WI38 (cell line): Measurements from ENCODE around the gene COMT.

Source experiments
- H3K4me3 ChIP-seq: 2 replicates; pipeline ENCODE4 v1.5.1; 2011; ENCODE audit warnings: low read depth, mild to moderate bottlenecking, control low read depth, low read length
- CTCF ChIP-seq: IDR thresholded peaks from 2 replicates; pipeline ENCODE4 v1.5.1; 2012; ENCODE audit warnings: low read depth, mild to moderate bottlenecking, control low read depth, low read length

The COMT gene

DNA sequence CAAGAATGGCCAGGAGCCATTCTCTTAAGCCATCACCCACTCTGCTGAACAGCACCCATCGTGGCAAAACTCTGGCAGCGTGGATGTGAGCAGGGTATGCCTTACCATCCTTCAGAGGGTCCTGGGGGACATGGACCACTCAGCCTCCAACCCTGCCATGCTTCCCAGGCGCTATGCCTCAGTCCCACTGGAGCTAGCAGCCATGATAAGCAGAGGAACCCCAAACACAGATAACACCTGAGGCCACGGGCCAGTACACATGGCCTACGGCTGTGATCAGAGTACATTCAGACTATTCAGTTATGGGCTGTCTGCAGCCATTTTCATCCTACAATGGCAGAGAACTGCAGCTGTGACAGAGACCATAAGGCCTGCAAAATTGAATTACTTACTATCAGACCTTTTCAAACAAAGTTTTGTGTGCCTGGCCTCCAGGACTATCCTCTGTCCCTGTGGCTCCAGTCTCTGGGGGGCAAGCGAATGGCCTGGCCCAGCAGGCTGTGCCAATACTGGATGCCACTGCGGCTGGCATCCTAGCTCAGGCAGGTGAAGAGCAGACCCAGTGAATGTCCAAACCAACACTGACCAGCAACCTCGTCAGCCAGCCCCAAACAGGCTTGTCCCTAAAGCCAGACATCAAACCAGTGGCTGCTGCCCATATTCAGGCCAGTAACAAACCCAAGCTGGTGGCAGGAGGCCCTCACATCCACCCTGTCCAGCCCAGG, 68.2 kb downstream of the COMT start:
- TF ChIP-seq CTCF, result no peak
- H3K4me3 ChIP-seq, result no peak overlapping the region

DNA sequence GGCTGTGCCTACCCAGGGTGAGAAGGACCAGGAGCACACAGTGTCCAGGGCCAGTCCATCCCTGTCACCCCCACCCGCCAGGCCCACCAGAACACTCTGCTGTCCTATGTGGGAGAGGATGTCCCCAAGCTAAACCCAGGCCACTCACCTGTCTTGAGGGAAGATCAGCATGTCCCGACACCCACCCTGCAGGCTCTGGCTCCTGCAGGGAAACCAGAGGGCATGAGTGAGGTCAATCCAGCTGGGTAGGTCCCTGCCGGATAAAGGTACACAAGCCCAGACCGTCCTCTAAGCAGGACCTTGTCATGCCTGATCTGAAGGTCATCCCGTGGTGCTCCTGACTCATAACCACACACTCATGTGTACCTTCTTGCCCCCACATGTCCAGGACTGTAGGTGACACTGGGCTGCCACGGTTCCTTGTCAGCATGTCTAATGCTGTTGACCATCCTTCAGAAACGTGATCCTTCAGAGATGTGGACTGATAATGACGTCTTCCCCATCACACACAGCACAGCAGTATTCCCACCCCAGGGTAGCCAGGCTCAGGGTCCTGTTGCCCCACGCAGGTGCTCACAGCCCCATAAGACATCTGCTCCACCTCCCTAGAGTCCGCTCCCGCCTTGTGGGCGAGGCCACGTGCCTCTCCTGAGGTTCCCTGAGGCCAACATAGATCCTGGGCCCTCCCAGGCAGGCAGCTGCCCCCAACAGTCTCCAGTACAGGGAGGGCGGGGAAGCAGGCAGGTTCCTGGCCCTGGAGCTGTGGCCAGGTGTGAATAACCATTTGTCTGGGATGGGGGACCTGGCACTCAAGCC, 68.9 kb downstream of the COMT start:
- no peak for TF ChIP-seq CTCF
- no peak overlapping the region for H3K4me3 ChIP-seq

- H3K4me3 ChIP-seq, result no peak overlapping the region
- TF ChIP-seq CTCF, result no peak
Observed at GRCh38 chr22:20011123-20011992, 69.8 kb downstream of the COMT start.

- TF ChIP-seq CTCF, result no peak
- no peak overlapping the region for H3K4me3 ChIP-seq
Observed at GRCh38 chr22:20011993-20012740, 70.6 kb downstream of the COMT start.

DNA sequence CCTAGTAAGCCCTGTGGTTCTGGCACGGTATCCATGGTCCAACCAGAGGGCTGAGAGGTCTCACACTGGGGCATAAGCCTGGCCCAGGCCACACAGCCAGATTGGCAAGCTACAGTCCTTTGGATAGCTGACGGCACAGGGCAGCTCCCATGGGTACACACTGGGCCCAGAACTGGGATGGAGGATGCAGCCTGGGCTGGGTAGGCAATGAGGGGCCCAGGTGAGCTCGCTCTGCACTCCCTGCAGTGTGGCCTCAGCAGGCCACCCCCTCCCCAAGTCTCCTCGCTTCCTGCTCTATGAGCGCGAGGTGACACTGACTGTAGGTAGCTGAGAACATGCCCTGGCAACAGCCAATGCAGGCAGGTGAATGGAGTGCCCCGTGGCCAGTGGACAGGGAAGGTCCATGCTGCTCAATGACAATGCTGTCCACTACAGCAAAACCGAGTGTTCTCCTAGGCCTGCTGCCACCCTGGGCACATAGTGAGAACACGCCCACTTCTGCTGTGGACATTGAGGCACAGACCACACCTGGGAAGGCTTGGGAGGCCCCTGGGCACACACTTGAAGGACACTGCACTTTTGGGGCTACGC, 71.3 kb downstream of the COMT start:
- TF ChIP-seq CTCF, result no peak
- H3K4me3 ChIP-seq, result no peak overlapping the region

- TF ChIP-seq CTCF, result peak; percentile 86
- no peak overlapping the region for H3K4me3 ChIP-seq
Observed at GRCh38 chr22:20013382-20013871, 71.9 kb downstream of the COMT start.
